HCT116 (cell line): ENCODE measurements around the gene MED12. TPM values are rescaled to one million over a fixed set of nuclear protein-coding genes. Genes with fewer than 3 reads are reported as not detected.

Experiments
- ATAC-seq: fragments of 200-7000 bp; cut with Tn5 transposase; 2 replicates; pipeline ENCODE4 v1.9.1; 2020; ENCODE audit warnings: mild to moderate bottlenecking, moderate library complexity
- BruUV-seq: library from RNA; stranded (reverse); fragments of 400-500 nt; replicated peaks from 2 replicates; lab custom pipeline; 2021; lab: Mats Ljungman, UMichigan
- CTCF ChIA-PET: fragments of 300-600 bp; sonication (Branson Sonifier 250); formaldehyde crosslinking; loops from one replicate; lab custom pipeline; 2021; ENCODE audit warnings: antibody characterized with exemption; lab: Charles Lee
- POLR2A ChIA-PET: fragments of 300-600, 350-600 bp; sonication (Branson Sonifier 250); formaldehyde crosslinking; loops from one replicate; lab custom pipeline; 2021; ENCODE audit warnings: antibody characterized with exemption; lab: Charles Lee
- RAD21 ChIA-PET, 2 experiments: fragments of 300-600 bp; sonication (Branson Sonifier 250); formaldehyde crosslinking; loops; one replicate each; lab custom pipeline; 2023; ENCODE audit warnings: low total read pairs in 2 of 2; ENCODE audit not compliant: uncharacterized antibody in 2 of 2, unreplicated experiment in 2 of 2, low non-redundant PET in 1 of 2; lab: Charles Lee
- DNase-seq: peaks from one replicate; pipeline ENCODE4 v3.0.0-alpha.2; 2010; ENCODE audit warnings: low read depth, low spot score
- H2AFZ ChIP-seq: fragments of 200-600 bp; shearing (Covaris generic), sonication (generic); 2 replicates; pipeline ENCODE4 v1.6.1; 2017; ENCODE audit warnings: low read depth, mixed run types, mixed read lengths, antibody characterized with exemption, low read length; ENCODE audit not compliant: poor library complexity, severe bottlenecking
- H3K27ac ChIP-seq: 2 replicates; pipeline ENCODE4 v1.5.1; 2012; ENCODE audit warnings: low read depth, low read length
- H3K27me3 ChIP-seq: fragments of 200-600 bp; sonication (generic); 2 replicates; pipeline ENCODE4 v1.6.1; 2016; ENCODE audit warnings: mixed run types, low read length, mixed read lengths; ENCODE audit not compliant: insufficient read depth
- H3K36me3 ChIP-seq, 2 experiments: fragments of 200-500 bp in 1 of 2; fragments of 200-600 bp in 1 of 2; sonication (Bioruptor generic) in 1 of 2; sonication (generic) in 1 of 2; 2 replicates each; pipeline versions ENCODE4 v1.5.1 to v1.6.1; 2014 to 2016; ENCODE audit warnings: low read length in 2 of 2, inconsistent platforms in 1 of 2, mixed read lengths in 1 of 2, mixed run types in 1 of 2; ENCODE audit not compliant: insufficient read depth in 2 of 2, control insufficient read depth in 1 of 2
- H3K4me1 ChIP-seq, 2 experiments: fragments of 200-600 bp in 1 of 2; sonication (generic) in 1 of 2; 2 replicates each; pipeline versions ENCODE4 v1.5.1 to v1.6.1; 2012 to 2017; ENCODE audit warnings: low read length in 2 of 2, inconsistent platforms in 1 of 2, mild to moderate bottlenecking in 1 of 2, mixed read lengths in 1 of 2, mixed run types in 1 of 2, moderate library complexity in 1 of 2; ENCODE audit not compliant: insufficient read depth in 2 of 2, control insufficient read depth in 1 of 2
- H3K4me2 ChIP-seq: fragments of 200-600 bp; sonication (generic); 2 replicates; pipeline ENCODE4 v1.6.1; 2017; ENCODE audit warnings: mixed run types, low read length, mixed read lengths
- H3K4me3 ChIP-seq, 2 experiments: fragments of 200-600 bp in 1 of 2; sonication (generic) in 1 of 2; replicated peaks in 1 of 2; 2 replicates each; pipeline ENCODE4 v1.5.1; 2011 to 2016; ENCODE audit warnings: low read length in 2 of 2, control low read depth in 1 of 2, low read depth in 1 of 2, mild to moderate bottlenecking in 1 of 2, mixed read lengths in 1 of 2, mixed run types in 1 of 2
- H3K79me2 ChIP-seq: fragments of 200-600 bp; sonication (generic); 2 replicates; pipeline ENCODE4 v1.6.1; 2017; ENCODE audit warnings: mild to moderate bottlenecking, mixed run types, low read length, moderate library complexity, mixed read lengths; ENCODE audit not compliant: insufficient read depth
- H3K9ac ChIP-seq: fragments of 200-600 bp; sonication (generic); 2 replicates; pipeline ENCODE4 v1.6.1; 2016; ENCODE audit warnings: low read length, mixed read lengths
- H3K9me2 ChIP-seq: fragments of 200-600 bp; sonication (generic), shearing (Covaris generic); 2 replicates; pipeline ENCODE4 v1.6.1; 2017; ENCODE audit warnings: mixed run types, mild to moderate bottlenecking, moderate library complexity; ENCODE audit not compliant: insufficient read depth
- H3K9me3 ChIP-seq, 2 experiments: fragments of 200-500 bp in 1 of 2; fragments of 200-600 bp in 1 of 2; sonication (Bioruptor generic) in 1 of 2; sonication (generic) in 1 of 2; 2 replicates each; pipeline ENCODE4 v1.6.1; 2014 to 2017; ENCODE audit warnings: low read length in 2 of 2, mixed read lengths in 2 of 2, inconsistent platforms in 1 of 2, low read depth in 1 of 2, mild to moderate bottlenecking in 1 of 2, mixed run types in 1 of 2, moderate library complexity in 1 of 2; ENCODE audit not compliant: control insufficient read depth in 1 of 2, insufficient read depth in 1 of 2
- H4K20me1 ChIP-seq: fragments of 200-600 bp; sonication (generic), shearing (Covaris generic); 2 replicates; pipeline ENCODE4 v1.6.1; 2017; ENCODE audit warnings: mixed run types, mild to moderate bottlenecking, moderate library complexity; ENCODE audit not compliant: insufficient read depth
- CBX3 ChIP-seq: IDR thresholded peaks from 2 replicates; pipeline ENCODE4 v1.6.1; 2012; ENCODE audit warnings: low read depth
- FOSL1 ChIP-seq: IDR thresholded peaks from 2 replicates; pipeline ENCODE4 v1.6.1; 2012; ENCODE audit warnings: low read depth
- JUND ChIP-seq: IDR thresholded peaks from 2 replicates; pipeline ENCODE4 v1.6.1; 2012
- SP1 ChIP-seq: IDR thresholded peaks from 2 replicates; pipeline ENCODE4 v1.6.1; 2012; ENCODE audit warnings: low read depth
- SRF ChIP-seq: IDR thresholded peaks from 2 replicates; pipeline ENCODE4 v1.6.1; 2012; ENCODE audit warnings: low read depth
- ZFX ChIP-seq: fragments of 450-650 bp; IDR thresholded peaks from 2 replicates; pipeline ENCODE4 v1.6.1; 2017
- intact Hi-C: fragments of 100-400 bp; cut with micrococcal nuclease; formaldehyde crosslinking; loops from 2 replicates; pipeline ENCODE4 v1.10.0; 2022
- total RNA-seq: library from RNA; stranded (reverse); gene quantifications from one replicate; pipeline ENCODE4 v1.2.1, GENCODE V29; 2021; ENCODE audit not compliant: unreplicated experiment
- TF ChIP-seq, protein P1 (sequence below): IDR thresholded peaks from 2 replicates; pipeline ENCODE4 v1.6.1; 2012; ENCODE audit warnings: low read depth

Gene MED12
- total RNA-seq, 1 experiment from 2014 or later: 32.8 TPM

DNA sequence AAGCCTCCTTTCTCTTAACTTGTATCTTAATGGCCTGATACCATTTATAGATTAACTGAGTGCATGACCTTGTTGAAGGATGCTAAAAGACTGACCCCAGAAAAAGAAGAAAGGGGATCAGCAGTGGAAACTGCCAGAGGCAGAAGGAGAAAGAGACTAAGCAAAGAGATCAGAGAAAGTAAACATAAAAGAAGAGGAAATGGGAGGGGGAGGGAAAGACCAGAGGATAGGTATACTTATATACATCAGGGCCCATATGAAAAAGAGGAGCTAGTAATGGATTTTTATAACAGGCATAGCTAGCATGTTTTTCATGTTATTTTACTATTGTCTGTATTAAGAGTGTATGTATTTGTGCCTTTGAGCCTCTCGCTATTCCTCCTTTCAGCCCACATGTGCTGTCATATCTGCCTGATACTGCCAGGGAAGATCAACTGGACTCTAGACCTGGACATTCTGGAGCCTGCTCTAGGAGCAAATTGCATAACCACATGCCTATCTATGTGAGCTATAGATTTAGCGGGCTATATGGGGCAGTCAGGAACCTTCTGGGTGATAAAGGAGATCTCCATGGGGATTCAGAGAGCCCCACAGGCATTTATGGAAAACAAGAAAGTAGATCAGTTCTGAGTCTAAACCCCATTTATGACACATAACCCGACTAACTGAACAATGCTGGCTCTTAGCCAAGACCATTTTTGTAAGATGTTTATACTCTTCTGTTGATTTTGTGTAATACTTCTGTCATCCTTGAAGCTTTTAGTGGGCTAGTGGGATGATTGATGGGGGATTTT lies 36.9 kb upstream of the MED12 start:
- POLR2A ChIA-PET: no interaction called here

More for the DNA sequence above, 36.9 kb upstream of the MED12 start:
- H3K9ac ChIP-seq: no peak overlapping the region
- H3K27me3 ChIP-seq: no peaks in the 10 kb centered on the region
- DNase-seq (no peak), ATAC-seq (no peak)
- intact Hi-C loops: no loop called here
- no peaks in the 10 kb centered on the region for H3K9me3 ChIP-seq
- TF ChIP-seq ZFX (no peak), SRF (no peak), SP1 (no peak), FOSL1 (no peak), CBX3 (no peak), JUND (no peak)
- TF ChIP-seq, protein P1, sequence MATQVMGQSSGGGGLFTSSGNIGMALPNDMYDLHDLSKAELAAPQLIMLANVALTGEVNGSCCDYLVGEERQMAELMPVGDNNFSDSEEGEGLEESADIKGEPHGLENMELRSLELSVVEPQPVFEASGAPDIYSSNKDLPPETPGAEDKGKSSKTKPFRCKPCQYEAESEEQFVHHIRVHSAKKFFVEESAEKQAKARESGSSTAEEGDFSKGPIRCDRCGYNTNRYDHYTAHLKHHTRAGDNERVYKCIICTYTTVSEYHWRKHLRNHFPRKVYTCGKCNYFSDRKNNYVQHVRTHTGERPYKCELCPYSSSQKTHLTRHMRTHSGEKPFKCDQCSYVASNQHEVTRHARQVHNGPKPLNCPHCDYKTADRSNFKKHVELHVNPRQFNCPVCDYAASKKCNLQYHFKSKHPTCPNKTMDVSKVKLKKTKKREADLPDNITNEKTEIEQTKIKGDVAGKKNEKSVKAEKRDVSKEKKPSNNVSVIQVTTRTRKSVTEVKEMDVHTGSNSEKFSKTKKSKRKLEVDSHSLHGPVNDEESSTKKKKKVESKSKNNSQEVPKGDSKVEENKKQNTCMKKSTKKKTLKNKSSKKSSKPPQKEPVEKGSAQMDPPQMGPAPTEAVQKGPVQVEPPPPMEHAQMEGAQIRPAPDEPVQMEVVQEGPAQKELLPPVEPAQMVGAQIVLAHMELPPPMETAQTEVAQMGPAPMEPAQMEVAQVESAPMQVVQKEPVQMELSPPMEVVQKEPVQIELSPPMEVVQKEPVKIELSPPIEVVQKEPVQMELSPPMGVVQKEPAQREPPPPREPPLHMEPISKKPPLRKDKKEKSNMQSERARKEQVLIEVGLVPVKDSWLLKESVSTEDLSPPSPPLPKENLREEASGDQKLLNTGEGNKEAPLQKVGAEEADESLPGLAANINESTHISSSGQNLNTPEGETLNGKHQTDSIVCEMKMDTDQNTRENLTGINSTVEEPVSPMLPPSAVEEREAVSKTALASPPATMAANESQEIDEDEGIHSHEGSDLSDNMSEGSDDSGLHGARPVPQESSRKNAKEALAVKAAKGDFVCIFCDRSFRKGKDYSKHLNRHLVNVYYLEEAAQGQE: no peak
- no peaks in the 10 kb centered on the region for H3K36me3 ChIP-seq
- H3K9me2 ChIP-seq: no peaks in the 10 kb centered on the region
- ChIA-PET CTCF (no interaction called here), RAD21 (no interaction called here)
- H3K4me3 ChIP-seq: no peak overlapping the region
- H3K79me2 ChIP-seq: no peaks in the 10 kb centered on the region
- no peak overlapping the region for H2AFZ ChIP-seq
- H3K4me1 ChIP-seq: no peaks in the 10 kb centered on the region
- H3K27ac ChIP-seq: no peak overlapping the region
- H4K20me1 ChIP-seq: no peaks in the 10 kb centered on the region
- BruUV-seq: no TSS peak
- H3K4me2 ChIP-seq: no peak overlapping the region
